ENCODE results near the gene PTPRD.

The PTPRD gene

DNA sequence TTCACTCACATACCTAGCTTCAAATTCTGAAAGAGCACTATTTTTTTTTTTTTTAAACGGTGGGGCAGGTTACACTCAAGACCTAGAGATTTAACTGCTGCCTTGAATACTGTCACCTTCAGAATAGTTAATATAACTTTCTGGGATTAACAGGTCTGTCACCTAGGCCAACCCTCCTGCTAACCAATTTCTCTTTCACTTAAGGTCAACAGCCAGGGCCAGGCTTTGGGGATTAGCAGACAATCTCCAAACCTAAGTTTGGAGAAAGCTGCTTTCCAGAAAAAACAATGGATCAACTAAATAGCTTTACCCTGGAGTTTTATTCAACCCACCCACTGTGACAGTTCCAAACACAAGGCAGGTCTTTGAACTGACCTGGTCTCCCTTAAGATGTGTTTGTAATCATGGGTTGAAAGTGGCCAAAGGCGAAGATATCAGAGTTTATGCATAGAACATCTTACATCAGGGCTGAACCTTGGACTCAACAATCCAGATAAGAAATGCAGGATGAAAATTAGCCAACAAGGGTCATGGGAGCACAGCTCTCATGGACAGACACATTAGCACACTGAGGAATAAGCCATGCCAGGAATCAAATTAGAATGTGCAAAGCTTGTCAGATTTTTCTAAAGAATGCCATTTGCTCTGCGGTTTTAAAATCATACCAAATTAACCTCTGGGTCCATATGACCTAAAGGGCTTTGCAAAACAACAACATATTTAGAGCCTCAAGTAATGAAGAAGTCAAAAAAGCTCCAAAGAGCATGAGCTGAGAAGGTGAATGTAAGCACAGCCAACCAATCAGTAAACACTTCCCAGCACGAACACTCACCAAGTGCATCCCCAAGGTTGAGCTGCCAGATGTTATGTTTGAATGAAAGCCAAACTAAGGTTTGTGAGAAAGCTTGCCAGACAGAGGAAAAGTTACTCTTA lies 2274.7 kb downstream of the PTPRD start:
- no peak for DNase-seq

DNA sequence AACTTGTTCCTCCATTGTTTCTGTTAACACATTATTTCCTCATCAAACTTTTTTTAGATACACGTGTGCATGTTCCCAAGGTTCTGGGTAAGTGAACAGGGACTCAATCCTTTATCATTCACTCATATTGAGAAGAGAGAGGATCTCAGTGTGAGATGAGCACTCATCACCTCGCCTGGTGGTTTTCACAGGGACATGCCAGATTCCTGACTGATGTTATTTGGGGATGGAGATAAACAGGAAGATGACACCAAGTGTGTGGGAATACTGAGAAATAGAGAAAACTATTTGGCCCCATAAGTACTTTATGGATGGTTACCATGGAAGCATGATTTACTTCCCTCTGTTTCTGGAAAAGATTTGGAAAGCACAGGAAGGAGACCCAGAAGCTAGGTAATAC lies 2279.9 kb downstream of the PTPRD start:
- no peak for DNase-seq

DNA sequence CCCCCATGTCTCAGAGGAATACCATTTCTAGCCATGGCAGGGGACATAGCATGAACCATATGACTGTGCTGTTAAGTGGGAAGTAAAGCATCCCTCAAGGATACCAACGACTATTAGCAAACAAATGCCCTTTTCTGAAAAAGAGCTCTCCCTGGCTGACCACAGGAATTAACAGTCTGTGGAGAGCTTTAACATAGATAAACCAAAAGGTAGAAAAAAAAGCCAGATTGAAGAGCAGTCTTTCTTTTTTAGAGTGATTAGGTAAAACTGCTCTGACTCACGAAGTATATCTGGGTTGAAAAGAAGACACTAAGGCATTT lies 2280.5 kb downstream of the PTPRD start:
- DNase-seq, result no peak

DNA sequence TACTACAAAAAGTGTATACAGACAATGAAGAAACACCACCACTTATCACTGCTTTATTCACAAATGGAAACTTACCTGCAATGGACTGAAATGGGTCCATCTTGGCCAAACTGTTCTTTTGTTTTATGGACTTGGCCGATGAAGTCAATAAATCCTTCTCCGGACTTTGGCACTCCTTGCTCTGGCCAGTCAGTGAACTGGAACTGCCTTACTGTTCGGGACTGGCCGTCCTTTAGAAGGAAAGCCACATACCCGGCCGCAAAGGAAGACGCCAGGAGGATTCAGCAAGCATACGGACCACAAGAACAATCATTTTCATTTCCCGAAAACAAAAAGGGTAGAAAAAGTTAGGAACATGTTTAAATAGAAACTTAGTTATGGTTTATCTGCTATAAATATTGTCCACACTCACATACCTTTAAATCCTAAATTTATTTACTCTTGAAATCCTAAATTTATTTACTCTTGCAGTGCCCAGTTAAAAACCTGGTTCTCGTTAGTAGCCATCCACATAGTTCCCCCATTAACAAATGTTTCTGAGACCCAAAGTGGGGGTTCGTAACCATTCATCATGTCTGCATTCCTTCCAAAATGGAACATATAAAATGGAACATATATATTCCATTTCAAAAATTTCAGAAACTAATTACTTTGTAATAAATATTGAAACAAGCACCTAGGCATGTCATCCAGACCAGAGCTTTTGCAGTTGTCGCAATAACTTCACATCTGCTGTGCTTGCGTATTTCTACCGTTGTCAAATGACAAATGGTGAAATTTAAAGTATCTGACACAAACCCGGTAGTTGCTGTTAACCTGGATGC lies 2281.1 kb downstream of the PTPRD start:
- DNase-seq, result no peak

DNA sequence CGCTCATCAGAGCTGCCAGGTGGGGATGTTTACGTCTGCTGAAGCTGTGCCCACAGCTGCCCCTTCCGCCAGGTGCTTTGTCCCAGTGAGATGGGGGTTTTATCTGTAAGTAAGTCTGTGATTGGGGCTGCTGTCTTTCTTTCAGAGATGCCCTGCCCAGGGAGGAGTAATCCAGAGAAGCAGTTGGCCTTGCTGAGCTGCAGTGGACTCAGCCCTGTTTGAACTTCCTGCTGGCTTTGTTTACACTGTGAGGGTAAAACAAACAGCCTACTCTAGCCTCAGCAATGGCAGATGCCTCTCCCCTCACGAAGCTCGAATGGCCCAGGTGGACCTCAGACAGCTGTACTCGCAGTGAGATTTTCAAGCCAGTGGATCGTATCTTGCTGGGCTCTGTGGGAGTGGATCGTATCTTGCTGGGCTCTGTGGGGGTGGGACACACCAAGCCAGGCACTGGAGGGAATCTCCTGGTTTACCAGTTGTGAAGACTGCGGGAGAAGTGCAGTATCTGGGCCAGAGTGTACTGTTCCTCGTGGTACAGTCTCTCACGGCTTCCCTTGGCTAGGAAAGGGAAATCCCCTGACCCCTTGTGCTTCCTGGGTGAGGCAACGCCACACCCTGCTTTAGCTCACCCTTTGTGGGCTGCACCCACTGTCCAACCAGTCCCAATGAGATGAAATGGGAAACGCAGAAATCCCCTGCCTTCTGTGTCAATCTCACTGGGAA lies 2283.1 kb downstream of the PTPRD start:
- DNase-seq, result no peak

DNA sequence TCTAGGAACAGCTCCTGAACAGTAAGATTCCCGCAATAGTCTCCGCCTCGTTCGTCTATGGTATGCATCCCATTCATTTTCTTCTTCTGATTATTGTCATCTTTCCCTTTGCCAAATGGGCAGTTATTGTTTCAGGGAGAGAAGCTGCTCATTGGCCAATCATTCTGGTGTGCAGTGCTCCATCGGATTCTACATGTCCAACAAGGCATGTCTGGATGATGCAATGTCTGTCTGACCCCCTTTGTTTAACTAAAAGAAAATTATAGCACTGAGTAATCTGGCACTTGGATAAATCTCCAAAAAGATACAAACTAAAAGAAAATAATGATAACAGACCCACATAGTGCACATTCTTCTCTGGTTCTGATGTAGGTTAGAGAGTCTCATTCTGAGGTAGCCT lies 2297.6 kb downstream of the PTPRD start:
- no peak for DNase-seq

DNA sequence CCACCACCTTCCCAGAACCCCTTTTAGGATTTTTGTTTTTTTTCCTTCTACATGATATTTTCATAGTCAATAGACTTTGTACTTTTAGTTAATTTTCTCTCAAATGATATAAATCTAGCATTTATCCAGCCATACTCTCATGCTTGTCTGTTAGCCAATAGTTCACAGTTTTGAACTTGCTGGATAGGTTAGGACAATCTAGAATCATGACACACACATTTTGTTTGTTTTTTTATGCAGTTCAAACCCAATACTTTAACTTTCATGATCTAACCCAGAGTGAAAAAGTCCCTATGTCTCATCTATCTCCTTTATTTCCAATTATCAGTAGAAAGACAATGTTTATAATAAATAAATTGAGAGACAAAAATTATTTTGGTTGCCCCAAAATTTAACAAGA lies 2303.5 kb downstream of the PTPRD start:
- DNase-seq, result no peak

DNA sequence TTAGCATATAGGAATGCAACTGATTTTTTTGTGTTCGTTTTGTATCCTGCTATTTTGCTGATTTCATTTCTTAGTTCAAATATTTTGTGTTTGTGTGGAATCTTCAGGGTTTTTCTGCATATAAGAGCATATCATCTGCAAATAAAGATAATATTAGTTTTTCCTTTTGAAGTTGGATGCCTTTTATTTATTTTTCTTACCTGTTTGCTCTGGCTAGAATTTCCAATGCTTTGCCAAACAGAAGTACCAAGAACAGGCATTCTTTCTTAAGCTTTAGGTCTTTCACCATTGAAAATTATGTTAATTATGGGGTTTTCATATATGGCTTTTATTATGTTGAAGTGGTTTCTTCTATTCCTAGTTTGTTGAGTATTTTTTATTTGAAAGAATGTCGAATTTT lies 2308.1 kb downstream of the PTPRD start:
- DNase-seq, result no peak

DNA sequence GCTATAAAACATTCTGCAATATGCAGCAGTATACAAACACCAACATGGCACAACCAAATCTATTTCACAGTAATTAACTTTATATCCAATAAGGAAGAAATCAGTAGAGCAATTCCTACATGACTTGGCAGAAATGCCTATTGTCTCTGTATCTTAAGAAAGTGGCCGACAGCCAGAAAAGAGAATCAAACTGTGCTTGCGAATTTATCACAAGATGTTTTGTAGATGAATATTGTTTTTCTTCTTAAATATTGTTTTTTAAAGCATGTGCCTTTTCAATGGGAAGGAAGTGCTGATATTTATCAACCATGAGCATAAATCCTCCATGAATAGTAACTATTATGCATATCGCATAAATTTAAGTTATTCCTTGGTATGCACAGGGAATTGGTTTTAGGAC lies 2311.5 kb downstream of the PTPRD start:
- DNase-seq, result no peak

DNA sequence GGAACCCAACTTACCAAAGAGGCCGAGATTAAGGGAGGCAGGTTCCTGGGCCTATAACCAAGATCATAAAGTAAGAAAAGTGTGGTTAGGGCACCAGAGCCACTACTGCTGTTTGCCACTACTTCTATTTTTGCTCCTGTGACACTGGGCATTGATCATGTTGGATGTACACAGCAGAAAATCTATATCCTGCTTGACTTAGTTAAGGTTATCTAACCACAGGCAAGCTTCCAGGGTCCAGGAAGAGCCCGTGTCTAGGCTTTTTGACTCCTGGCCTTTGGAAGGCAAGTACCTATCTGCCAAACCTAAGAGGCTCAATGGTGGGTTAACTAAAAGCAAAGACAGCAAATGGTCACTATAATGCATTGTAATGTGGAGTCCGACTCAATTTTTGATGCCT lies 2315.8 kb downstream of the PTPRD start:
- no peak for DNase-seq

DNA sequence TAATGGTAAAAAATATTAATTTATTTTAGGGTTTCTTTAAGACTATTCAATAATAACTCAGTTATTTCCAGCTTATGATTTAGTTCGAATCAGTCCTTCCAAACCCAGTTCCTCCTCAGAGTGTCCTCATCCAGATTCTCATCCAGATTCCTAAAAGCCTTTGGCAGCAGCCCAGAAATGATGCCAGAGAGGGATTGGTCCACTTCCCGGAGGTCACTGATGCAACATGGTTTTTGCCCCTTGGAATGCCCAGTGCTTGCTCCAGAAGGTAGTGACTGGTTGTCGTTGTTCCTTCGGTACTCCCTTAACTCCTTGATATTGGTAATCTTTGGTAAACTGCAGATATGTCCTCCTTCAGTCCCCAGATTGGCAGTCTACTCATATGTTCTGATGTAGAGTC lies 2320.1 kb downstream of the PTPRD start:
- no peak for DNase-seq

DNA sequence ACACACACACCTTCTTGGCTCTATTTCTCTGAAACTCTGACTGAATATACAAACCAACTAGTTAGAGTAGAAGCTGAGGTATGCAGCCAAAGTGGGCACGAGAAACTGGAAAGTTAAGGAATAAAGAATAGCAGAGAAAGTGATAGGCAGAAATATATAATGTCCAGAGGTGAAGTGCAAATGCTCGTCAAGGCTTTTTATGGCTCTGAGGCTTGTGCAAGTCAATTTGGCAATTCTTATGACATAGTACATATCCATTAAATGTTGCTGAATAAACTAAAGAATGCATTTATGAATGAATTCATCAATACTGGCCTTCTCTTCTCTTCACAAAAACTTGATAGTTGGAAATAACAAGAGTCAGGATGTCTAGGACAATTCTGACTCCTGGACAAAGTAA lies 2323.1 kb downstream of the PTPRD start:
- DNase-seq, result no peak

DNA sequence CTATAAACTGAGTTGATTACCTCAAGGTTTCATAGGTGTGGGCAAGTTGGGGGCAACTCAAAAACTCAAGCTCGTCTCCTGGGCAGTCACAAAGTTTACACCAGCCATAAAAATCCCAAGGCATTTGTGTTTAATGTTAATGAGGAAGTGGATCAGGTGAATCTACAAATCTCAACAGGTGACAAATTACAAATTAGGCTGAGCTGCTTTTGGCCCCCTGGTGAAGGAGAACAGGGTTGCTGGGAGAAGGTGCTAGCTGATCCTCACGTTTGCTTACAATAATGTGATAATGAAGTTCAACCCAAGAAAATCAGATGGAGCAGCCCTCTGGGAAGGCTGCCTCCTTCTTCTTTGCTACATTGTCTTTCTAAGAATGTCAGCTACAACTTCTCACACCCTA lies 2324.8 kb downstream of the PTPRD start:
- no peak for DNase-seq

DNA sequence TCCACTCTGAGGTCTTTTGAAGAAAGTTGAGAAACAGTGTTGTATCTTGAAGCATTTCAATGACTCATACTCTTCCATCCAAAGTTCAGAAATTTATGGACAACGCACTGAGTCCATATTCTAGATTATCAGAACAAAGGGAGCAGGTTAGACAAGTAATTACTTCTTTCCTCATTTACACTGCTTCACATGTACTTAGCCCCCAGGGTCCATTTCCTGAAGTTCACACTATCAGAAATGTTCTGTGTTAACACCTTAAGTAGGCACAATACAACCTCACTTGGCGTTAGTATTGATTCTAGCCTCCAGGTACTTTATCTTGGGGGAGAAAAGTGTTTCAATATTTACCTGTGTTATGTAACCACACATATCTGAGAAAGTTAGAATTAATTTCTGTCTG lies 2325.3 kb downstream of the PTPRD start:
- no peak for DNase-seq

DNA sequence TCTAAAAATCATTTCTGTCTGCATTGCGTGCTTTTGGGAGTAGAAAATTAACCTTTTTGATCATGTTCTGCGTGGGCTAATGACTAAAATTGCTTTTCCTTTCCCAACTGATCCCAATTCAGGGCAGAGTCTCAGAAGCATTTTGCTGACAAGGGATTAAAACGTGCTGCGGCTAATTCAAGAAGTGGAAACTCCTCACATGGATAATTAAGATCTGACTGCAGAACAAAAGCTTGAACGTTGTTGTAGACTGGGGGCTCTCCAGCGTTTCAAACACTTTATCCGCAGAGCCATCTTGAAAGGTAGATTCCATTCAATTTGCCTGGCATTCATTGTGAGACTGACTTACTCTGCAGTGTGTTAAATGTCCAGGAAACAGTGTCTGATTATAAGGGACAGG lies 2327.9 kb downstream of the PTPRD start:
- no peak for DNase-seq

DNA sequence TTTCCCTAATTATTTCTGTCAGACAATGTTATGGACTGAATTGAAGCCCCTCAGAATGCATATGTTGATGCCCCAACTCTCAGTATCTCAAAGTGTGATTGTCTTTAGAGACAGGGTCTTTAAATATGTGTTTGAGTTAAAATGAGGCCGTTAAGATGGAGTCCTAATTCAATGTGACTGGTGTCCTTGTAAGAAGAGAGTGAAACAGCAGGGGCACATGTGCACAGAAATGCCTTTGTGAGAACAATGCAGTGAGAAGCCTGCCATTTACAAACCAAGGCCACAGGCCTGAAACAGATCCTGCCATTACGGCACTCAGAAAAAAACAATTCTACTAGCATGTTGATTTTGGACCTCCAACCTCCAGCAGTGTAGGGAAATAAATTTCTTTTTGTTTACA lies 2330.3 kb downstream of the PTPRD start:
- DNase-seq, result no peak

DNA sequence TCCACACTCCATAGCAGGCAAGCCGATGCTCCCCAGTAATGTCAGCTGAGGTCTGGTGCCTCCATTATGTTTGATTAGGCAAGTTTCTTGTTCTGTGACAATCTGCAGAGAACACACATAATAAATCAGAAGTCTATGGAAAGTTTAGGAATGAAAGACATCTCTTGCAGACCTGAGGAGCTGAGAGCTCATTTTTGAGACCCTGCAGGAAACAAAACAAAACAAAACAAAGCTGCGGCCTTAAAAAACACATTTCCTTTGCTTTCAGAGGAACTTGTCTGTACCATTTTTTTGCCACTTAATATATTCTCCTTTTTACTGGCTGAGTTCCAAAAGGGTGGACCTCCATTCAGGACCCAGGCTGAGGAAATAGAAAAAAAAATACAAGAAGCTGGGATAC lies 2332.0 kb downstream of the PTPRD start:
- no peak for DNase-seq

DNA sequence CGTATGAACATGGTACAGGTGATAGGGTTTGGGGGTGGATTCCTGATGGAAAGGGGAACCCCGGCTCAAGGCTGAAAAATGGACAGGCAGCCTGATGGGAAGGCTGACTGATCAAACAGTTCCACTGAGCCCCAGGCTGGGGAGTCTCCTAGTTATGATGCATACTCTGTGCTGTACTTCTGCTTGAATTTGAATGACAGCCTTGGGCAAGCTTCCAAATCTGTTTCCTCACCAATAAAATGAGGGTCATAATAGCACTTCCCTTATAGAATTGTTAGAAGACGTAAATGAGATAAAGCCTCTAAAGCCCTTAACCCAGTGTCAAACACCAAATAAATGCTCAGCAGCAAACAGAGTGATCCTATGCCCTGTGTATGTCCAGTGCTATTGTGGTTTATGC lies 2334.8 kb downstream of the PTPRD start:
- no peak for DNase-seq

DNA sequence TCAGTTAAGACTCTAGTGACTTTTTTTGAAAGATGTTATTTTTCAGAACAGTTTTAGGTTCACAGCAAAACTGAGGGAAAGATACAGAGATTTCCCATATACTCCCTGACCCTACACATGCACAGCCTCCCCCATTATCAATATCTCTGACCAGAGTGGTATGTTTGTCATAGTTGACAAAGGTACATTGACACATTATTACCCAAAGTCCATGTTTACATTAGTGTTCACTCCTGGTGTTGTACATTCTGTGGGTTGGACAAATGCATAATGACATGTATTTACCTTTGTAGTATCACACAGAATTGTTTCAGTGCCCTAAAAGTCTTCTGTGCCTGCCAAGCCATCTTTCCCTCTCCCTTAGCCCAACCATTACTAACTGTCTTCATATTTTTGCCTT lies 2342.6 kb downstream of the PTPRD start:
- no peak for DNase-seq

DNA sequence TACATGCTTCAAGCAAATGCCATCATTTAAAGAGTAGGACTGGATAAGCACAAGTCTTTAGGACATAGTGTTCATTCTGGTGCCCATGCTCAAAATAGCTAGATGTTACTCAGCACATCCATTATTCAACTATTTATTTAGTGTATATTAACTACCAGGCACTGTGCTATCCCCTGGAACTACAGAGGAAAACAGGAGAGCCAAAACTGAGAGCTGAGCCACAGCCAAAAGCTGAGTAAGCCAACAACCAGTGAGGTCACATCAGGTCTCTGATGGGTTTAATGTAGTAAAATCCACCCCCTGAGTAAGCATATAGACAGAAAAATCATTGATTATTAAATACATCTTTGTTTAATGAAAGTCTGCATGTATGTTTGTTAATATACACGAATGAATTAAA lies 2343.9 kb downstream of the PTPRD start:
- DNase-seq, result no peak

DNA sequence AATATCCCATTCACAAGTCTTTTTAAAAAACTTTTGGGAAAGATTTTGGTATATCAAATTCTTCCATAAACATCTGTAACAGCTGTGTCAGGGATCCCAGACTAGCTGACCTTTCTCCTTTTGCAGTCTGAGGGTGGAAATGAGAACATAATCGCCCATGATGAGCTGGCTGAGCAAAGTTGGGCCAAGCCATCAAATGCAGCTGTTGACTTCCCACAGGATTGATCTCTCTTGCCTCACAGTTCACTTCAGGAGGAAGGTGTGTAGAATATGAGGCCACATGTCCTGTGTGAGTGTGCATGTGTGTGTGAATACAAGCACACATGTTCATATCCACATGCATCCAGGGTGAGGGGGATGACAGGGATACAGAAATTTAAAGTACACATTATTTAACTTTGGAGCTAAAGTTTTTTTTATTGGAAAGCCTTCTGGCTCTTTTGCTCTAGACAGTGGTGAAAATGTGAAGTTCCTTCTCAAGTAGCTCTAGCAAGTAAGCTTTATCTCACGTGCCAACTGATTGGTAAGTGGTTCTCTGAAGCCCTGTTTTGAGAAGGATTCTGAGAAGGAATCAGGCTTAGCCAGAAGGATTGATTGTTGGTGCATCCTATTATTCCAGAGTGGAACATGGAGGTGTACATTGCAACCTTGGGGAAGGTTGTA lies 2344.5 kb downstream of the PTPRD start:
- DNase-seq, result no peak

DNA sequence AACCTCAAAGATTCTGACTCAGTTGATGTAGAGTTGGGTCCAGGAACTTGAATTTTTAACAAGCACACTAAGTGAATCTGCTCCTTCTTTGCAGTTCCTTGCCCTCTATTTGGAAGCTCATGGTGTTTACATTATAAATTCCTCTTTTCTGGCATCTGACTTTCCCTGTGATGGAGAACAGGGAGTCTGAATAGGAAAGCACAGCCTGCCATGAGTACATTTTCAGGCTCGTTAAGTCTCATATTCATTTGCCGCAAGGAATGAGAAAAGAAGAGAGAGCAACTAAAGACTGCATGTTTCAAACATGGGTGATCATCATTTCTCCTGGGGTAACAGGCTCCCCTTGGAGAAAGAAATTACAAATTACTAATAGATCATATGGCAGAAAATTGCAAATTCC lies 2345.2 kb downstream of the PTPRD start:
- DNase-seq, result no peak

DNA sequence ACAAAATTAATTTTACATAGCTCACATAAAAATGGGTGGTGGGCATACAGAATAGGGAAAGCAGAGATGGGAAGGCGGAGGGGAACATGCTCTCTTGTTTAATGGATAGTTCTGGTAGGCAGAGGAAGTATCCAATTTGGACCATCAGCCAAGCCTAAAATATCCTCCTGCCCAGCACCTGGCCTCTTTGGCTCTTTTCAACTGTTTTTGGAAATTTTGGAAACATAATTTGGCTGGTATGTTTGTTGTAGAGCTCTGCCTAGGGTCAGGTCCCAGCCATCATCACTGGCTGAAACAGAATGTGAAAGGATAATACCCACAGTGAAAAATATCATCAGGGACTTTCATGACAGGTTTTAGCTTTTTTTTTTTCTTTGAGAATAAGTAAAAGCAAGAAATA lies 2345.9 kb downstream of the PTPRD start:
- DNase-seq, result no peak
